Ishikawa (cell line): ENCODE results near the gene OSBPL10.

Experiments
- CREB1 ChIP-seq: IDR thresholded peaks from 2 replicates; pipeline ENCODE4 v1.6.1; 2012; ENCODE audit warnings: low read depth
- TEAD4 ChIP-seq: IDR thresholded peaks from 2 replicates; pipeline ENCODE4 v1.6.1; 2012
- TF ChIP-seq, protein P1 (sequence below): IDR thresholded peaks from 2 replicates; pipeline ENCODE4 v1.6.1; 2012; ENCODE audit warnings: low read depth, mild to moderate bottlenecking

DNA sequence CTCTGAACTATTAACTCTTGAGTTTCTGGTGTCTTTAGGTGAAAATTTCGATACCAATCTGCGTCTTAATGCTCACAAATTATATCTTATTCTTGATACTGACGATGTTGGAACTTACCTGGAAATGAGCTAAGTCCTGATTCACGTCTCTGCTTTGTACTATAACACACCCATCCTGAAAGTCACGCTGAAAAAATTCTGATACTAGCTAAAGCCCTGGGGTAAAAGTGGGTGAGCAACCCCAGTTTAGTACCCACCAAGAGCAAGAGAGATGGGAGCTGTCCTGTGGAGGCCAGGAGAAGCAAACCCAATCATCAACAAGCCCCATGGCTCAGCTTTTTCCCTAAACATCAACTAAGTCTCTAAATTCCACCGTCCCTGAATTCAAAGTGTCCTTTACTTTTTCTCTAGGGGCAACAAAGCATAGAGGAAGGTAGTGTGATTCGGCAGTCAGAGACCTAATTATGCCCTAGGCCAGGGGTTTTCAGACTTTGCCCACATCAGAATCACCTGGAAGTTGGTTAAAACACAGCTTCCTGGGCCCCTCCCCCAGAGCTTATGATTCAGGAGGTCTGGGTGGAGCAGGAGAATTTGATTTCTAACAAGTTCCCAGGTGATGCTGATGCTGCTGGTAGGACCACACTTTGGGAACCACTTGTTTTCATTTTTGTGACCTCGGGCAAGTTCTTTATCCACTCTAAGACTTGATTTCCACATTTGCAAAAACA, 90.2 kb downstream of the OSBPL10 start:
- TF ChIP-seq CREB1 (no peak), TEAD4 (no peak)
- TF ChIP-seq, protein P1, sequence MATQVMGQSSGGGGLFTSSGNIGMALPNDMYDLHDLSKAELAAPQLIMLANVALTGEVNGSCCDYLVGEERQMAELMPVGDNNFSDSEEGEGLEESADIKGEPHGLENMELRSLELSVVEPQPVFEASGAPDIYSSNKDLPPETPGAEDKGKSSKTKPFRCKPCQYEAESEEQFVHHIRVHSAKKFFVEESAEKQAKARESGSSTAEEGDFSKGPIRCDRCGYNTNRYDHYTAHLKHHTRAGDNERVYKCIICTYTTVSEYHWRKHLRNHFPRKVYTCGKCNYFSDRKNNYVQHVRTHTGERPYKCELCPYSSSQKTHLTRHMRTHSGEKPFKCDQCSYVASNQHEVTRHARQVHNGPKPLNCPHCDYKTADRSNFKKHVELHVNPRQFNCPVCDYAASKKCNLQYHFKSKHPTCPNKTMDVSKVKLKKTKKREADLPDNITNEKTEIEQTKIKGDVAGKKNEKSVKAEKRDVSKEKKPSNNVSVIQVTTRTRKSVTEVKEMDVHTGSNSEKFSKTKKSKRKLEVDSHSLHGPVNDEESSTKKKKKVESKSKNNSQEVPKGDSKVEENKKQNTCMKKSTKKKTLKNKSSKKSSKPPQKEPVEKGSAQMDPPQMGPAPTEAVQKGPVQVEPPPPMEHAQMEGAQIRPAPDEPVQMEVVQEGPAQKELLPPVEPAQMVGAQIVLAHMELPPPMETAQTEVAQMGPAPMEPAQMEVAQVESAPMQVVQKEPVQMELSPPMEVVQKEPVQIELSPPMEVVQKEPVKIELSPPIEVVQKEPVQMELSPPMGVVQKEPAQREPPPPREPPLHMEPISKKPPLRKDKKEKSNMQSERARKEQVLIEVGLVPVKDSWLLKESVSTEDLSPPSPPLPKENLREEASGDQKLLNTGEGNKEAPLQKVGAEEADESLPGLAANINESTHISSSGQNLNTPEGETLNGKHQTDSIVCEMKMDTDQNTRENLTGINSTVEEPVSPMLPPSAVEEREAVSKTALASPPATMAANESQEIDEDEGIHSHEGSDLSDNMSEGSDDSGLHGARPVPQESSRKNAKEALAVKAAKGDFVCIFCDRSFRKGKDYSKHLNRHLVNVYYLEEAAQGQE: no peak
